ENCODE results near the gene LARP4B.

GRCh38 chr10:968546-969199 is 37.2 kb upstream of the LARP4B start:
- TF ChIP-seq EZH2 (IDR thresholded peaks at IDR 0.05) (no peak), FOXP2 (optimal IDR thresholded peaks at IDR 0.05; ENCODE audit: control extremely low read depth, extremely low read length, insufficient read depth) (no peak)
